HG03025 (cell line): ENCODE measurements around the gene PRR33.

Source experiments
- ATAC-seq: cut with Tn5 transposase; IDR thresholded peaks from one replicate; pipeline ENCODE4 v1.9.1; 2021; ENCODE audit warnings: mild to moderate bottlenecking, moderate library complexity; ENCODE audit not compliant: unreplicated experiment, low FRiP score

The PRR33 gene

DNA sequence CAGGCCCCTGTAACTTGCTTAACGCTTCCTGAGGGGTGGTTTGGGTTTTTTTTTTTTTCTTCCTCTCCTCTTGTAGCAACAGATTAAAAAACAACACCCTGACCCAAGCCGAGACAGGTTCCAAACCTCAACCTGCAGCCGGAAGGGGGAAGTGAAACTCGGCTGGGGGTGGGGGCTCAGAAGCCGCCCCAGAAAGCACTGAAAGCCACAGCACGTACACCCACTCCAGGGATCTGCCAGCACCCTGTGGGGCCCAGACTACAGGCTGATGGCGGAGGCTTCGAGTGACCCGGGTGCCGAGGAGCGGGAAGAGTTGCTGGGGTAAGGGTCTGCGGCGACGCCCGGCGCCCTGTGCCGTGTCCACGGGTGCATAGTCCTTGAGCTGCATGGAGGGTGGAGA lies 38.8 kb downstream of the PRR33 start, which contains the start of gene LSP1:
TSS of gene LSP1 (plus strand) at position 208 of the 400 bp plus-strand sequence. CDS start at position 269, 61 bp downstream.
- peak; percentile 39 for ATAC-seq

DNA sequence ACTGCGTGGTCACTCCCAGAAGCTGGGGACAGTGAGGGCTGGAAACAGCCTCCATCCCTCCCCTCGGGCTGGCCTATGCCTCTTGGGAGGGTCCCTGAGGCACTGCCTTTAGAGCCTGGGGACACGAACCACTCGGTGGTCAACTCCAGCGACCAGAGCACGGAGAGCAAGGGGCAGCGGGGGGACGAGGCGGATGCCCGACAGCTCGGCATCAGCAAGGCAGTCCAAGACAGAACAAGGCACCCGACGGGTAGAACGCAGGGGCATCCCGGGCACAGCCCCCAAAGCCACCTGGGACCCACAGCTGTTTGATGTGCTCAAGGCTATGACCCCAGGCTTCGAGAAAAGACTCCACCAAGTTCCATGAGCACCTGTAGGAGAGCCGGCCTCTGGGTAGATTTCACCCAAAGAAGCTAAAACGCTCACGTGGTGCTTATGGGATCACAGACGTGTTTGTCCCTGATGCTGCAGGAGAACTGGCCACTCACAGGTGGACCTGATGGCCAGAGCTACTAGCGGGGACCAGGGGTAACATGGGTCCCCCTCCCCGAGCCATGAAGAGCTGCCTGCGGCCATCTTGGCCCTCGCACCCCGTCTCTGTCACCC lies 39.3 kb downstream of the PRR33 start:
- ATAC-seq = no peak

DNA sequence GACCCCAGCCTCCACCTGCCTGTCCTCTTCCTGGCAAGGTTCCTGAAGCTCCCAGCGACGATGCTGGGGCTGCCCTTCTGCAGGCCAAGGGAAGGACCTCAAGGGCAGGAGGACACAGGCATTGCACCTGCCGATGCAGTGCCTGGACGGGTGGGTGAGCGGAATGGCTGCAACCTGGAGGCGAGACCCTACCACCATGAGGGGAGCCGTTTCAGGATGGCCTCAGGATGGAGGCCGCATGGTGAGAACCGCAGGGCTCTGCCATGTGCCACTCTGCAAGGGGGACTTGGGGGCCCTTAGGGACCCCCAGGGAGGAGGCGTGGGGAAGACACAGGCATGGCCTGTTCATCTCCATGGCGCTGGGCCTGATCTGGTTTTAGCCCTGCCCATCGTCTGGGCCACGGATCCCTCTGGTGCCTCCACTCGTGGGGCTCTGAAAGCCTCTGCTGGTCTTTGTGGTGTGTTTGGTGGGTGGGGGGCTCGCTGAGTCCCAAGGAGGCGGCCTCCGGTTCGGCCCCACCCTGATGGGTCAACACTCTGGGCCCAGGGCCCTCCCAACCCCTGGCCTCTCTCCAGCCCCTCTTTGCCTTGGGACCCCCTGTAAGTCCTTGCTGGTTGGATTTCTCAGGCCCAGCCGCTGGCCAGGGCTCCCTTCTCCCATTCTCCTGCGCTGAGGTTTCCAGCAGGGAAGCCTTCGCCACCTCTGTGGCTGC lies 40.1 kb downstream of the PRR33 start:
- ATAC-seq = no peak

DNA sequence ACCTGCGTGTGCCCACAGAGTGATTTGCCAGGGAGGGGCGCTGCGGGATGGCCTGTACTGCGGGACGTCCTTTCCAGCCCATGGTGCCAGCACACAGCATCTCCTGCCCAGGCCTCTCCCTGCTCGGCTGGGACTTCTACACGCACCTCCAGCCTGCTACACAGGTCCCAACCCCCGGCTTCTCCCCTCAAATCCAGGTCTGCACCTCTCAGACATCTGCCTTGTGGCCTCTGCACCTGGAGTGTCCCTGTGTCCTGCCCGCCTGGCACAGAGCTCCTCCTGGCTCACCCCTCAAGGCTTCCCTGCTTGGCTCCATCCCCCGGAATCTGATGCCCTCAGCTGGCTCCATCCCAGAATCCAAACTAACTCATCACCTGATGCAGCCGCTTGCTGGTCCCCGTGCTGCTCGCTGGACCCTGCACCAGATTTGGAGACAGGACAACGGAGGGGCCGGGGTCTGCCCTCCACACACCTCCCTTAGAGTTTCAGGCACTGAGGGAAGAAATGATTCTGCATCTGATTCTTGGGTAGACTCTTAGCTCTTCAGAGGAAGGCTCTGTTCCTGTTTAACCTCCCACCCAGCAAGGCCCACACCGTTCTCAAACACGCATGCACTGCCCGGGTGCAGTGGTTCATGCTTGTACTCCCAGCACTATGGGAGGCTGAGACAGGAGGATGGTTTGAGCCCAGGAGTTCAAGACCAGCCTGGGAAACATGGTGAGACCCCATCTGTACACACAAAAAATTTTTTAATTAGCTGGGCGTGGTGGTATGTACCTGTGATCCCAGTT lies 42.9 kb downstream of the PRR33 start:
- no peak for ATAC-seq

DNA sequence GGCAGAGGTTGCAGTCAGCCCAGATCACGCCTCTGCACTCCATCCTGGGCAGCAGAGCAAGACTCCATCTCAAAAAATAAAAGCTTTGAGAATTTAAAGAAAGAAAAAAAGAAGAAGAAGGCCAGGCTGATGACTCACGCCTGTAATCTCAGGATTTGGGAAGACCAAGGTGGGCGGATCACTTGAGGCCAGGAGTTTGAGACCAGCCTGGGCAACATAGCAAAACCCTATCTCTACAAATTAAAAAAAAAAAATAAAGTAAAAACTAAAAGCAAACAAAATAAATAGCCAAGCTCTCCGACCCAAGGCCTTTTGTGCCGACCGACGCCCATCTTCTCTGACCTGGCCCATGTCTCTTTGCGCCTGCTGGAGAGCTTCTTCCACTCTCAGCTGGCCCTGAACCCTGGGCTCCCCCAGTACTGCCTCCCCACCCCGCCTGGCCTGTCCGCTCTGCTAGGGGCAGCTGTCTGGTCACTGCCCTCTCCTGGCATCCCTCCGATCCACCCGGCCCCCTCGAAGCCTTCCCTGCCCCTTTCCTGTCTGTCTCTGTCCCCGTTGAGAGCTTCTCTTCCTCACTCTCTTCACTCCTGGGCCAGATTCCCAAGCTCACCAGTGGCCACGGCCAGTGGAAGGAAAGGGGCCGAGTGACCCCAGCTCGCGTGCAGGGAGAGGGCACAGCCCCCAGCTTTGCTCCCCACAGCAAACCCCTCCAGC lies 43.6 kb downstream of the PRR33 start:
- no peak for ATAC-seq

DNA sequence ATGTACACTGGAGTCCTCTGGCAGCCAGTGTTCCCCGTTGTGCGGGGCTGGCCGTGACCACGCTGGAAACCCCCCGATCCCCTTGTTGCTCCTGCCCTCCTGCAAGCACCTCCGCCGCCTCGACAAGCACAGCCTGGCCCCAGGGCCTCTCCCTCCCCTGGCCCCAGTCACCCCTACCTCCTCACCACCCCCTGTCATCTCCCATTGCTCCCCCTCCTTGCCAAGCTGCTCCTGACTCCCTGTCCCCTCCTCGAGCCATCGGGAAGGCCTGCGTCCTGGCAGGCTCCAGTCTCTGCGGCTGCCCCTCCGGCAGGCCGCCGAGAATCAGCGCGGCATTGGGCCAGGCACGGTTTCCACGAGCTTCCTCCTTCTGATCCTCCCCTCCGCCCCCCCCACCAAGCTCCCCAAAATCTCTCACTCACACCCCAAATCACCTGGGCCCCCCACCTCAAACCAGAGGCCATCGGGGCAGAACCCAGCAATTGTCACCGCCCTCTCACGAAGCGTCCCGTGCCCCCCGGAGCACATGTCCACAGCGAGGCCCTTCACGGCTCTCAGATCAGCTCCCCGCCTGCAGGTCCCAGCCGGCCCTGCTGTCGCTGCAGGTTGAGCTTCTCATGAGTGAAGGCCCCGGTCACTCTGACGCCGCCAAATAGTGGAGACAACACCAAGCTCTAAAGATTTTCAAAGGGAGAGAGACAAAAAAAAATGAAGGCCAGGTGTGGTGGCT lies 44.5 kb downstream of the PRR33 start:
- no peak for ATAC-seq

DNA sequence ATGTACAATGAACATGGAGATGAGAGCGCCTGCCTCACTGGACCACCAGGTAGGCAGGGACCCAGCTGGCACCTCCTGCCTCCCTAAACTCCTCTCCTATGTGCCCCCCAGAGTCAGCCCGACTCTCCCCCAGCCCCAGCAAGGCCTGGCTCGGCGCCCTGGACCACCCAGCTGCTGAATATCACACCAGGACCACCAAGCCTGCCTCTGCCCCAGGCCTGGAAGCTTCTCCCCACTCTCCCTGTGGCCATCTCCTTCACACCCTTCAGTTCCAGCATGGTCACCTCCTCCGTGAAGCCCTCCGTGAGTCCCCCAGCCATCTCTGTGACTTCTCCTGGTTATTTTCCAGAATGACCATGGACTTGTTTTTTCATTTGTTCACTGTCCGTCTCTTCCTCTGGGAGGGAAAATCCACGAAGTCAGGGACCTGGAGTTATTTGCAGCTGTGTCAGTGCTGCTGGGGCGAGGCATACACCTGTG lies 45.2 kb downstream of the PRR33 start:
- no peak for ATAC-seq

DNA sequence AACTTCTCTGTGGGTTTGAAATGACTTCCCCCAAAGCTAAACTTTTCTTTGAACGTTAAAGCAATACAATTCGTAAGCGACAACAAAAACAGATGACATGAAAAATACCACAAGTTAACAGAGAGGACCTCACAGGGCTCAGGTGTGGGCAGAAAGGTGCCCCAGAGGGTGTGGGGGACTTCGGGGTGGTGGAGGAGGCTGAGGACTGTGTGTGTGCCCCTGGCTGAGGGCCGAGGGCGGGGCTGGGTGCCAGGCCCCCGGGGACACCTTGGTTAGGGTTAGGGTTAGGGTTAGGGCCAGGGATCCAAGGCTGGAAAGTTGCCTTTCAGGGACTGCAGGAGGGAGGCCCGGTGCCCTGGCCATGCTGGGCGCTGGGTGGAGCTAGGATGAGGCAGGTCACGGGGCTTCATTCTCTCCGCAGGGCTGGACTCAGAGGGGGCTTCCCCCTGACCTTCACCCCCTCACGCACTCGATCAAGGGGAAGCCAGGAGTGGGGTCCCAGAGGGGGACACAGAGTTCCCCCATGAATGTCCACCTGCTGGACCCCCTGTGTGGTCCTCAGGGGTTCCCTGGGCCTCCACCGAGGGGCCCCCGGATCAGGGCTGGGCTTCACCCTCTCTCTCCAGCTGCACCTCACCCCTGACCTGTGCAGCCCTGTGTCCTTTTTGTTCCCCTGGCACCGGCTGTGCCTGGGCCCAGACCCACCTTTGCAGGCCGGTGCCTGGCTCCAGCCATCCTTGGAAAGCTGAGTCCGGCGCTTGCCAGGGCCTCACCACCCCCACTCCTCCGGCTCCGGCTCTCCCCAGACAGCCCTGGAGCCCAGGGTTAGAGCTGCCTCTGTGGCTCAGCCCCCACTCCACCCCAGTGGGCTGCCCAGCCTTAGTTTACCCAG lies 45.9 kb downstream of the PRR33 start:
- ATAC-seq = no peak

DNA sequence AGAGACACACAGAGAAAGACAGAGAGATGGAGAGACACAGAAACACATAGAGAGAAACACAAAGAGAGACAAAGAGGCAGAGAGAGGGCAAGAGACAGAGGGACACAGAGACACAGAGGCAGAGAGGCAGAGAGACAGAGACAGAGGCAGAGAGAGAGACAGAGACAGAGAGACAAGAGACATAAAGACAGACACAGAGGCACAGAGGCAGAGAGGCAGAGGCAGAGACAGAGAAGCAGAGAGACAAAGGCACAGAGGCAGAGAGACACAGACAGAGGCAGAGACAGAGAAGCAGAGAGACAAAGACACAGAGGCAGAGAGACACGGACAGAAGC lies 46.6 kb downstream of the PRR33 start:
- no peak for ATAC-seq

DNA sequence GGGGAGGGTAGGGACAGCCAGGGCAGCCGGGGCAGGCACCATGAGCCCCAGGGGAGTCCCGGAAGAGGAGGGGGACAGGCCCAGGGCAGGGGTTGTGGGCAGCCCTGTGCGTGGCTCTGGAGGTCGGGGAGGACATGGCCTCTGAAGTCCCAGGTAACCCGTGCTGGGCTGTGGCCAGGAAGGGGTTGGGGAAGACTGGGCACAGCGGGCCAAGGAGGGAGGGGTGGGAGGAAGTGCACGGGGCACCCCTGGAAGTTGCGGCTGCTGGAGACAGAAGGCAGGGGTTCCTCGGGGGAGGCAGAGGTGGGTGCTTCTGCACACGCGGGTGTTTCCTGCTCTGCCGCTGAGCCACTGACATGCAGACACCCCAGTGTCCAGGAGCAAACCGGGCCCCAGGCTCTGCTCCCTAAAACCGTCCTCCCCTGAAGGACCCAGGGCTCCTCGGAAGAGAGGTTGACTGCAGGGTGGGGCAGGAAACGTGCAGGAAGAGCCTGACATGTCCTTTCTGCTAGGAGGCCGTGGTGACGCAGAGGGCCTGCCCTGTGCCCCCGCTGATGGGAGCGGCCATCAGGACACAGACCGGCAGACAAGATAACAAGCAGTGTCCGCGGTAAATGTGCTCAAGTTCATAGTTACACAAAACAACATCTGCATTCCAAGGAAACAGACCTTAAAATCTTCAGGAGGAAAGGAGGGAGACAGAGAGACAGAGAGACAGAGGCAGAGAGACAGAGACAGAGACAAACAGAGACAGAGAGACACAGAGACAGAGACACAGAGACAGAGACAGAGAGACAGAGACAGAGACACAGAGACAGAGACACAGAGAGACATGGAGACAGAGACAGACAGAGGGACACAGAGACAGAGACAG lies 47.2 kb downstream of the PRR33 start:
- ATAC-seq = no peak

DNA sequence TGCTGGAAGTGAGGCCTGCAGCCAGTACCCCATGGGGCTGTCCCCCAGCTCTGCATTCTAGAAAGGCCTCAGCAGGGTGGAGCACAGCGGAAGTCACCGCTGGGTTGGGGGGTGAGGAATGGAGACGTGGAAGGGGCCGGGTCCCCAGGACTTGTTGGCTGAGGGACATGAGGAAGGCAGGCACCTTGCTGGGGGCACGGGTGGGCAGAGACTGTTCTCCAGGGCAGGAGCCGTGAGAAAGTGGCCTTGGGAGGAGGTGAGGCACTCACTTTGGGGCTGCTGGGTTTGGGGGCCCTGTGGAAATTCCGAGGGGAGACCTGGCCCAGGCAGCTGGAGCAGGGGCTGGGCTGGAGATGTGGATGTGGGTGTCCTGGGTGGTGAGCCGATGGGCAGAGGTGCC lies 47.9 kb downstream of the PRR33 start:
- ATAC-seq = no peak

DNA sequence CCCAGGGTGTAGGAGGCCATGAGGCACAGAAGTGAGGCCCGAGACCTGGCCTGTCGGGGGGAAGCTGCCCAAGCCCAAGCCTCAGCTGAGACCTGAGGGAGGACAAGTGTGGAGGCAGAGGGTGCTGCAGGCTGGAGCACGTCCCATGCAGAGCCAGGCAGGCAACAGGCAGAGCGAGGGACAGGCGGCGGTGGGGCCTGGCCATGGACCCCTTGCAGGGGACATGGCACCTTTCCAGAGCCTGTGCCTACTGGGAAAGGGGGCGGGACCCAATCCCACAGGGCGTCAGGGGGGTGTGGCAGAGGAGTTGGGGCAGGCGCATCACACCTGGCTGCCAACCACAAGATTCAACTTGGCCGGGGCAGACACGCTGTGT lies 48.6 kb downstream of the PRR33 start:
- ATAC-seq = no peak

DNA sequence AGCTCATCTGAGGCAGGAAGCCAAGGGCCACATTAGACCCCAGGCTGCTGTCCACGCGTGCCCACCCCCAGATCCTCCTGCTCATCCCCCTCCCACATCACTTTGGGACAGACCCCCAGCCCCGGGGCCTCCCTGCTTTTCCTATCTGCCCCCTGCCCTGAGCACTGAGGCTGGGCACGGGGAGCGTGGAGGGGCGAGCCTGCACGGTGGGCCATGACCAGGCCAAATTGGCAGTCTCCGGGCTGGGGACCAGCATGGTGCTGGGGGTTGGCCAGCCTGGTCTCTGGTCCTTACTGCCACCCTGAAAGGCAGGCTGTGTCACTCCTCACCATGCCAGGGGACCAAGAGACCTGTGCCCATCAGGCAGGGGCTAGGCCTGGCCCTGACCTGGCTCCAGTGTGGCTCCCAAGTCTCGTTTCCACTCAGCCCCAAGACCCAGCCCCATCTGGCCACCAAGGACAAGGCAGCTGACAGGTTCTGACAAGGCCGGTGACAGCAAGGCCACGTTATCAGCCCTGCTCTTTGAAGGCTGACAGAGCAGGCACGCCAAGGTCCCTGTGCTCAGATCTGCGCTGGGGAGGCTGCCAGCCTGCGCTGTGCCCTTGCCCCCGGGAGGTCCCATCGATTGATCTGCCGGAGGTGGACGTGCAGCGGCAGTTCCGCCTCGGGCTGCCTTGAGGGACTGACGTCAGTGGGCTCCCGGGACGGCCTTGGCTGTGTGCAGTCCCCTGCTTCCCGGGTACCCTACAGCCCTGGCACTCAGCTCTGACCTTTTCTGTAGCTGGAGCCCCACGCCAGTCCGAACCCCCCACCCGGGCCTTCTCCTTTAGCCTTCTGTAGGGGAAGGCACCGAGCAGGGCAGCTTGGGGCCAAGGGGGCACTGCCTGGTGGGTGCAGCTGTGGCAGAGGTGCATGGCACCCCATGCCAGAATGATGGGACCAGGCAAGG lies 49.3 kb downstream of the PRR33 start:
- no peak for ATAC-seq

DNA sequence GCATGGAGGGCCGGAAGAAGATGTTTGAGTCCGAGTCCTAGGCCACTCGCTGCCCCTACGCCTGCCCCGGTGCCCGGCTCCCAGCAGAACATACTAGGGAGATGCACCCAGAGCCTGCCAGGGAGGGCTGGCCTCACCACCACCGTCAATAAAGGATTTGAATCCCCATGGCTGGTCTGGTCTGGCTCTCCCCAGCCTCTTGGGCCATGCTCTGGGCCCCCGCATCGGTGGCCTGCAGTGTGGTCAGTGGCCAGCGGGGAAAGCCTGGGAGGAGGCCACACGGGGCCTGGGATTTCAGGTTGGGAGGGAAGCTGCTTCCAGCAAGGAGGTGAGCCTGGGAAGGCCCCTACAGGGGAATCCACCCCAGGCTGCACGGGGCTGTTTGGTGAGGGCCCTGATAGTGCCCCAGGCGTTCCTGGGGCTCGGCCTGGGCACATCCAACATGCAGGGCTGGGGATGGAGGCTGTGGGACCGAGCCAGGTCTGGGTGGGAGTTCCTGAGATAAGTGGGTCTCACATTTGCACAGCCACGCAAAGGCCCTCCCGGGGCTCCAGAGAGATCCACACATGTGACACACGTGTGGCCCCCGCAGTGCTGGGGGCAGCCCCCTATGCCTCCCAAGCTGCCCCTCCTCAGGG lies 50.1 kb downstream of the PRR33 start:
- ATAC-seq = no peak

DNA sequence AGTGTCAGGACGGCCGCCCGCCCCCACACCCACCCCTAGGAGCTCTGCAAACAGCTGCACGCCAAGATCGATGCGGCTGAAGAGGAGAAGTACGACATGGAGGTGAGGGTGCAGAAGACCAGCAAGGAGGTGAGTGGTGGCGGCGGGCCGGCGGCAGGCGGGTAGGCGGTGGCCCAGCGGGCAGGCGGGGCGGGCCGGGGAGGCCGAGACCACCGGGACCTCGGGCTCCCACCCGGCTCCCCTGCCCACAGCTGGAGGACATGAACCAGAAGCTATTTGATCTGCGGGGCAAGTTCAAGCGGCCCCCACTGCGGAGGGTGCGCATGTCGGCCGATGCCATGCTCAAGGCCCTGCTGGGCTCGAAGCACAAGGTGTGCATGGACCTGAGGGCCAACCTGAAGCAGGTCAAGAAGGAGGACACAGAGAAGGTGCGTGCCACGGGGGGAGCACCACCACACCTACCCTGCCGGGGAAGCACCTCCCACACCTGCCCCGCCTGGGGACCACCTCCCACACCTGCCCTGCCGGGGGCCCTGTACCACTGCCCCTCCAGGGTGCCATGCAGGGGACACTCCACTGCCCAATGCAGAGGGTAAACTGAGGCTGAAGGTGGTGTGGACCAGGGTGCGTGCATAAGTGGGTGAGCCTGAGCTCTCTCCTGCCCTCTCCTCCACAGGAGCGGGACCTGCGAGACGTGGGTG lies 50.8 kb downstream of the PRR33 start:
- no peak for ATAC-seq
